CD4-positive, alpha-beta T cell treated with Interleukin-10 for 1 hour (primary cell): Measurements from ENCODE around the gene EPHB1.

ENCODE experiments used
- DNase-seq: peaks from one replicate; pipeline ENCODE4 v3.0.0-alpha.2; 2020

EPHB1 gene

GRCh38 chr3:134885877-134886621 lies 91.0 kb downstream of the EPHB1 start:
- no peak for DNase-seq

GRCh38 chr3:134886991-134887390 lies 91.9 kb downstream of the EPHB1 start:
- no peak for DNase-seq

- no peak for DNase-seq
Observed at GRCh38 chr3:134887536-134887935, 92.5 kb downstream of the EPHB1 start.

- DNase-seq = no peak
Observed at GRCh38 chr3:134892326-134892725, 97.3 kb downstream of the EPHB1 start.

- DNase-seq = no peak
Observed at GRCh38 chr3:134892761-134893160, 97.7 kb downstream of the EPHB1 start.

GRCh38 chr3:134894533-134894932 lies 99.5 kb downstream of the EPHB1 start:
- no peak for DNase-seq

GRCh38 chr3:134895181-134895580 lies 100.1 kb downstream of the EPHB1 start:
- no peak for DNase-seq

GRCh38 chr3:134896141-134896540 lies 101.1 kb downstream of the EPHB1 start:
- no peak for DNase-seq

GRCh38 chr3:134896696-134897095 lies 101.6 kb downstream of the EPHB1 start:
- DNase-seq = no peak

- DNase-seq = no peak
Observed at GRCh38 chr3:134897391-134898141, 102.5 kb downstream of the EPHB1 start.

GRCh38 chr3:134898181-134898754 lies 103.2 kb downstream of the EPHB1 start:
- DNase-seq = no peak

- DNase-seq = no peak
Observed at GRCh38 chr3:134899786-134900185, 104.7 kb downstream of the EPHB1 start.

GRCh38 chr3:134900482-134900881 lies 105.4 kb downstream of the EPHB1 start:
- DNase-seq = no peak

GRCh38 chr3:134901461-134901860 lies 106.4 kb downstream of the EPHB1 start:
- DNase-seq = no peak

- no peak for DNase-seq
Observed at GRCh38 chr3:134903837-134904236, 108.8 kb downstream of the EPHB1 start.

GRCh38 chr3:134904241-134904771 lies 109.2 kb downstream of the EPHB1 start:
- DNase-seq = no peak

GRCh38 chr3:134904776-134905646 lies 110.0 kb downstream of the EPHB1 start:
- DNase-seq = no peak

GRCh38 chr3:134905647-134905935 lies 110.5 kb downstream of the EPHB1 start:
- DNase-seq = no peak

- no peak for DNase-seq
Observed at GRCh38 chr3:134908271-134908670, 113.2 kb downstream of the EPHB1 start.

GRCh38 chr3:134910026-134910425 lies 115.0 kb downstream of the EPHB1 start:
- no peak for DNase-seq

GRCh38 chr3:134911586-134912548 lies 116.8 kb downstream of the EPHB1 start:
- no peak for DNase-seq
